Loucy (cell line): Measurements from ENCODE around the gene CASZ1.

Experiments
- H2AFZ ChIP-seq: fragments of 200-600 bp; sonication (generic); 2 replicates; pipeline ENCODE4 v1.6.0; 2016; ENCODE audit warnings: antibody characterized with exemption, mild to moderate bottlenecking, low read length, moderate library complexity
- H3F3A ChIP-seq: fragments of 200-600 bp; 2 replicates; pipeline ENCODE4 v1.6.0; 2016; ENCODE audit warnings: antibody characterized with exemption, low read depth, mild to moderate bottlenecking
- H3K27me3 ChIP-seq: fragments of 200-600 bp; sonication (generic); 2 replicates; pipeline ENCODE4 v1.6.1; 2014; ENCODE audit warnings: low read length, mild to moderate bottlenecking; ENCODE audit not compliant: insufficient read depth, poor library complexity, severe bottlenecking
- H3K36me3 ChIP-seq: fragments of 200-600 bp; sonication (generic); 2 replicates; pipeline ENCODE4 v1.6.1; 2016; ENCODE audit warnings: low read length; ENCODE audit not compliant: insufficient read depth
- H3K4me1 ChIP-seq: fragments of 200-600 bp; sonication (generic); 2 replicates; pipeline ENCODE4 v1.5.1; 2014; ENCODE audit warnings: low read length, mild to moderate bottlenecking; ENCODE audit not compliant: insufficient read depth, poor library complexity, severe bottlenecking
- H3K4me2 ChIP-seq: fragments of 200-600 bp; sonication (generic); 2 replicates; pipeline ENCODE4 v1.6.0; 2014; ENCODE audit warnings: antibody characterized with exemption, low read length, low read depth, mild to moderate bottlenecking; ENCODE audit not compliant: poor library complexity, severe bottlenecking
- H3K4me3 ChIP-seq: fragments of 200-600 bp; sonication (generic); 2 replicates; pipeline ENCODE4 v1.5.1; 2014; ENCODE audit warnings: low read length, mild to moderate bottlenecking, mixed read lengths; ENCODE audit not compliant: poor library complexity, severe bottlenecking
- H3K79me2 ChIP-seq: fragments of 200-600 bp; sonication (generic); 2 replicates; pipeline ENCODE4 v1.6.1; 2014; ENCODE audit warnings: low read length; ENCODE audit not compliant: insufficient read depth
- H3K9ac ChIP-seq: fragments of 200-600 bp; sonication (generic); 2 replicates; pipeline ENCODE4 v1.6.0; 2014; ENCODE audit warnings: mild to moderate bottlenecking, low read depth, low read length, moderate library complexity; ENCODE audit not compliant: poor library complexity, severe bottlenecking
- H3K9me2 ChIP-seq: fragments of 200-600 bp; sonication (generic); replicated peaks from 2 replicates; pipeline ENCODE4 v1.6.1; 2016; ENCODE audit warnings: low read depth, low read length, mixed read lengths
- H3K9me3 ChIP-seq: fragments of 200-600 bp; sonication (generic); 2 replicates; pipeline ENCODE4 v1.6.1; 2014; ENCODE audit warnings: mild to moderate bottlenecking, antibody characterized with exemption, low read length, low read depth; ENCODE audit not compliant: insufficient read depth
- H4K20me1 ChIP-seq: fragments of 200-600 bp; sonication (generic); 2 replicates; pipeline ENCODE4 v1.6.0; 2014; ENCODE audit warnings: antibody characterized with exemption, low read length, mild to moderate bottlenecking; ENCODE audit not compliant: insufficient read depth, poor library complexity, severe bottlenecking
- CTCF ChIP-seq: fragments of 200-600 bp; sonication (generic); conservative IDR thresholded peaks from 2 replicates; pipeline ENCODE4 v1.5.1; 2014; ENCODE audit warnings: mild to moderate bottlenecking, antibody characterized with exemption, low read length
- EZH2phosphoT487 ChIP-seq: fragments of 200-600 bp; IDR thresholded peaks from 2 replicates; pipeline ENCODE4 v1.6.1; 2018; ENCODE audit warnings: antibody characterized with exemption, mild to moderate bottlenecking, moderate library complexity, borderline replicate concordance

CASZ1 gene

GRCh38 chr1:10793129-10793651 is 3.3 kb downstream of the CASZ1 start:
- Histone ChIP-seq H3F3A (peaks cover 8% of the 10 kb centered on the region; the same call in 1 of the 2 replicates), H2AFZ (peak overlapping the region; percentile 69; the same call in 1 of the 2 replicates), H3K9me2 (no peaks in the 10 kb centered on the region), H3K9me3 (no peaks in the 10 kb centered on the region), H3K9ac (no peak overlapping the region), H3K27me3 (peaks cover 10% of the 10 kb centered on the region), H4K20me1 (no peaks in the 10 kb centered on the region), H3K4me3 (peak overlapping the region; percentile 65), H3K79me2 (no peaks in the 10 kb centered on the region), H3K4me2 (peak overlapping the region; percentile 68), H3K4me1 (peaks cover 17% of the 10 kb centered on the region), H3K36me3 (no peaks in the 10 kb centered on the region)
- TF ChIP-seq CTCF = no peak
- no peak for TF ChIP-seq EZH2phosphoT487

DNA sequence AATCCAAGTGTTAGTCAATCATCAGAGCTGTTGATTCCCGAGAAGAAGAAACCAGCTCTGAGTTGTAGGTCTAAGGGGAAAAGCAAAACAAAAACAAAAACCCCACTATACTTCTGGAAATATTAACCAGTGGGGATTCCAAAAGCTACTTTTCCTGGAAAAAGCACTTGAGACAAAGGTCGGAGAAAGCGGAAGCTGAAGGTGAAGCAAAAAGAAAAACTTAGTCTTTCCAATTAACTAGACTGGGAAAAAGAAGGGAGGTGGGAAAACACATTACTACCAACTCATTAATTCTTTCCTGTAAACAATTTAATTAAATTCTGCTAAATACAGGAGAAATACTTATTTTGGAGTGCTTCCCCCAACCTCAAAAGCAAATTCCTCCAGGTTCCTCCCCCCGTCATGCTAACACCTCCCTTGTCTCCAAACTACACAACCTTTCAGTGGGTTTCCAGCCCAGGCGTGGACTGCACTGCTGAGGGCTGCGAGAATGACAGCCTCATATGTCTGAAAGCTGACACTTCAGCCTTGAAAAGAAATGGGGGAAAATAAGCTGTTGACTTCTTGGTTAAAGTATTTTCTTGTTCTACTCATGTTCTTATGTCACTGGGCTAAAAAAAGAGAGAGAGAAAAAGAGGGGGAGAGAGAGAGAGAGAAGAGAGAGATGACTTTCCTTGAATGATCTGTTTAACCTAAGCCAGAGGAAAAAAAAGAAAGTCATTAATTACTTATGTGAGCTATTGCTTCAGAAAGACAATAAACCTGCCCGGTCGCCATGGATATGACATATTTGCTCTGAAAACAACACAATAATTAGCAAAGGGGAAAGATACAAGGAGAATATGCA is 5.1 kb downstream of the CASZ1 start:
- peaks cover 10% of the 10 kb centered on the region for H3K27me3 ChIP-seq
- TF ChIP-seq EZH2phosphoT487 (no peak), CTCF (no peak)
- H3K4me1 ChIP-seq = peaks cover 17% of the 10 kb centered on the region
- H3K9me3 ChIP-seq = no peaks in the 10 kb centered on the region
- no peak overlapping the region for H3K4me3 ChIP-seq
- H4K20me1 ChIP-seq = no peaks in the 10 kb centered on the region
- H3K9ac ChIP-seq = no peak overlapping the region
- no peaks in the 10 kb centered on the region for H3K36me3 ChIP-seq
- no peaks in the 10 kb centered on the region for H3K9me2 ChIP-seq
- no peaks in the 10 kb centered on the region for H3K79me2 ChIP-seq
- 0 out of 2 replicates have a peak overlapping the region, but pooled peaks have one; percentile 2 for H2AFZ ChIP-seq
- no peak overlapping the region for H3K4me2 ChIP-seq
- H3F3A ChIP-seq = peaks cover 8% of the 10 kb centered on the region; the same call in 1 of the 2 replicates

GRCh38 chr1:10789803-10790702 is 6.4 kb downstream of the CASZ1 start:
- H4K20me1 ChIP-seq = no peaks in the 10 kb centered on the region
- H3K79me2 ChIP-seq = no peaks in the 10 kb centered on the region
- H3K27me3 ChIP-seq = peaks cover 1% of the 10 kb centered on the region
- H3K36me3 ChIP-seq = no peaks in the 10 kb centered on the region
- H3F3A ChIP-seq = peaks cover 8% of the 10 kb centered on the region; the same call in 1 of the 2 replicates
- TF ChIP-seq EZH2phosphoT487 (no peak), CTCF (no peak)
- H3K4me1 ChIP-seq = peaks cover 17% of the 10 kb centered on the region
- no peaks in the 10 kb centered on the region for H3K9me3 ChIP-seq
- H2AFZ ChIP-seq = no peak overlapping the region
- H3K9ac ChIP-seq = no peak overlapping the region
- H3K4me3 ChIP-seq = no peak overlapping the region
- no peaks in the 10 kb centered on the region for H3K9me2 ChIP-seq
- no peak overlapping the region for H3K4me2 ChIP-seq
